ENCODE data around the gene SPAG7. TPM values are rescaled to one million over a fixed set of nuclear protein-coding genes. Genes with fewer than 3 reads are reported as not detected.

Gene SPAG7
- total and polyA plus RNA-seq, 12 donors: 95.5 to 189 (median 136) TPM

DNA sequence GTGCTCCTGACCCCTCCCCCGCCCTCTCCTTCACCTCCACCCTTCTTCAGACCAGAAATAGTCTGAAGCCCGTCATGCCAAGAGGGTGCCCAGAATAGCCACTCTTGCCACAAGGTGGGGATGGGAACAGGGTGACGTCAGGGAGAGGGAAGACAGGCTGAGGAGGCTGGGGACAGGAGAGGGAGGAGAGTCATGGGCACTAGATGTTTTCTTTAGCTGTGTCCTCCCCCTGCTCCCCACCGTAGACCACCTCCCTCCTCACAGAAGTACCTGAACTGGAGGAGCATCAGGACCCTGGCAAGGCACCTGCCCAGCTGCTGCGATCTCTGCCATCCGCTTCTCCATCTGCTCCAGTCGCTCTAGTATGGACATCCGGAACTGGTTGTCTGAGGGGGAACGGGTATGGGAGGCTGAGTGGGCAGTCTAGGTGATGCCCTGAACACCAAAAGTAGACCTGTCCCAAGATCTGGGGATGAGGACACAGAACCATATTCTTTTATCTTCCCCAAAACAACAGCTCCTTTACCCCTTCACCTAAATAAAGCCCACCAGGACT is 6.6 kb upstream of the SPAG7 start:
- Histone ChIP-seq H3K4me3 (peak overlapping the region in 1 of 10 donors; percentile 1), H3K27me3 (no peaks in the 10 kb centered on the region), H3K4me1 (peaks cover 11 to 48% (median 38%) of the 10 kb centered on the region in 9 donors), H3K9me3 (no peaks in the 10 kb centered on the region), H3K27ac (peak overlapping the region; percentile 36 to 80 (median 70)), H3K36me3 (peaks cover 0 to 100% (median 45%) of the 10 kb centered on the region in 9 donors)
- intact Hi-C loops (cut with DNase I): no loop called here
- 58 to 69% methylated on average over 9 of the region's 9 CpGs for WGBS, 2 donors
- ATAC-seq: peak; percentile 35 to 90 (median 82)
- peak; percentile 31 to 74 for DNase-seq
- TF ChIP-seq, protein P1, sequence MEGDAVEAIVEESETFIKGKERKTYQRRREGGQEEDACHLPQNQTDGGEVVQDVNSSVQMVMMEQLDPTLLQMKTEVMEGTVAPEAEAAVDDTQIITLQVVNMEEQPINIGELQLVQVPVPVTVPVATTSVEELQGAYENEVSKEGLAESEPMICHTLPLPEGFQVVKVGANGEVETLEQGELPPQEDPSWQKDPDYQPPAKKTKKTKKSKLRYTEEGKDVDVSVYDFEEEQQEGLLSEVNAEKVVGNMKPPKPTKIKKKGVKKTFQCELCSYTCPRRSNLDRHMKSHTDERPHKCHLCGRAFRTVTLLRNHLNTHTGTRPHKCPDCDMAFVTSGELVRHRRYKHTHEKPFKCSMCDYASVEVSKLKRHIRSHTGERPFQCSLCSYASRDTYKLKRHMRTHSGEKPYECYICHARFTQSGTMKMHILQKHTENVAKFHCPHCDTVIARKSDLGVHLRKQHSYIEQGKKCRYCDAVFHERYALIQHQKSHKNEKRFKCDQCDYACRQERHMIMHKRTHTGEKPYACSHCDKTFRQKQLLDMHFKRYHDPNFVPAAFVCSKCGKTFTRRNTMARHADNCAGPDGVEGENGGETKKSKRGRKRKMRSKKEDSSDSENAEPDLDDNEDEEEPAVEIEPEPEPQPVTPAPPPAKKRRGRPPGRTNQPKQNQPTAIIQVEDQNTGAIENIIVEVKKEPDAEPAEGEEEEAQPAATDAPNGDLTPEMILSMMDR (IDR thresholded peaks at IDR 0.05): no peak

DNA sequence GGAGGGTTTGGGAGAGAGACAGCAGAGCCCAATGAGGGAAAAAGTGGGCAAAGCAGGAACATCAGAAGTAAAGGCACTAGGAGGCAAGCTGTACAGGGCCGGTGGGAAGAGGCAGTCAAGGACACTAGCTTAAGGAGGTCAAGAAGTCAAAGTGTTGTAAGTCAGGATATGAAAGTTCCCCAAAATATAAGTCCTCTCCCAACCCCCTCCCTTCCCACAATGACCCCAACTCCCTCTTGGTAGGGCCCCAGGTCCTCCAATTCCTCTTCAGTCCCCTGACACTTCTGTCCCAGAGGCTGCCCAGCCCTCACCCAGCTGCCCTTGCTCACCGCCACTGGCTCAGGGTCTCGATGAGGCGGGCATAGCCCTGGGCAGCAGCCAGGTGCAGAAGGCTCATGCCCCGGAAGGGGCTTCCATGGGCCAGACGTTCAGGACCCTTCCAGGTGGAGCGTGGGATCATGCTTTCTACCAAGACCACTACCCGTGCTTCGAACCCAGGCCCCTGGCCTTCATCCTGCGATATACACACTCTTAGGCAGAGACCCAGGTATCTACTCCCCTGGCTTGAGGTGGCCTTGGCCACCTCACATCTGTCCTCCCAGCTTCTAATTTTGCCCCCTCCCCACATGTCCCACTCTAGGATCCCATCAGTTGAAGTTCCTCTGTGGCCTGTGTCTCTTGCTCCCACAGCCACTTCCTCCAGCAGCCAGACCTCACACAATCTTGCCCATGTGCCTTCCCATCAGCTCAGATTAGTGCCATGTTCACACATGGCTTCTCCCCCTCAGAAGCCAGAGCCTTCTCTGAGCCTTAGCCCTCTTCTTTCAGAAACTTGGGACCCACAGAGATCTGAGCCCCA is 5.9 kb upstream of the SPAG7 start:
- Histone ChIP-seq H3K27me3 (no peaks in the 10 kb centered on the region), H3K36me3 (peaks cover 0 to 100% (median 38%) of the 10 kb centered on the region in 9 donors), H3K4me1 (peaks cover 16 to 53% (median 45%) of the 10 kb centered on the region in 9 donors), H3K27ac (peak overlapping the region in 9 of 10 donors; percentile 61 to 80 (median 70)), H3K9me3 (no peaks in the 10 kb centered on the region), H3K4me3 (no peak overlapping the region)
- DNase-seq (no peak), ATAC-seq (peak in 3 of 8 donors; percentile 8 to 19 (median 12))
- intact Hi-C loops (cut with DNase I): no loop called here
- WGBS, 2 donors: 86 to 93% methylated on average over 10 of the region's 10 CpGs
- TF ChIP-seq, protein P1 (IDR thresholded peaks at IDR 0.05): no peak

DNA sequence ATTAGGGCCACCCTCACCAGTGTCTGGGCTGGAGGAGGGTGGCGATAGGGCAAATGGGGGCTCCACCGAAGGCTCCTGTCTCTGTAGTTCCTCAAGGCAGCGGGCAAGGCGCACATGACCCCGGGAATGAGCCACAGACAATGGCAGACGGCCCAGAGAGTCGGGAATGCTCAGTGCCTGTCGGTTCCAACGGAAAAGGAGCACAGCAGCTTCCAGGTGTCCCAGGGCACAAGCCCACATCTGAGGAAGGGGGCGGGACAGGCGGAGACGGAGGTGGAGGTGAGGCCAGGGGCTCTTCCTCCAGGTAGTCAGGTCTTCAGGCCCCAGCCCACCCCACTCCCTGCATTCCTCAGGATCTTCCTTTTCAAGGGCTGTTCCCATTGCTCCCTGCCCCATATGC is 5.1 kb upstream of the SPAG7 start:
- no peak overlapping the region for H3K4me3 ChIP-seq
- peaks cover 22 to 60% (median 49%) of the 10 kb centered on the region in 9 donors for H3K4me1 ChIP-seq
- no peak for DNase-seq
- WGBS, 2 donors: 70 to 74% methylated on average over 12 of the region's 12 CpGs
- no peak for ATAC-seq
- TF ChIP-seq, protein P1 (IDR thresholded peaks at IDR 0.05): no peak
- no peaks in the 10 kb centered on the region for H3K27me3 ChIP-seq
- peaks cover 0 to 93% (median 33%) of the 10 kb centered on the region in 9 donors for H3K36me3 ChIP-seq
- peak overlapping the region in 9 of 10 donors; percentile 61 to 80 (median 70) for H3K27ac ChIP-seq
- no peaks in the 10 kb centered on the region for H3K9me3 ChIP-seq
- intact Hi-C loops (cut with DNase I): no loop called here

DNA sequence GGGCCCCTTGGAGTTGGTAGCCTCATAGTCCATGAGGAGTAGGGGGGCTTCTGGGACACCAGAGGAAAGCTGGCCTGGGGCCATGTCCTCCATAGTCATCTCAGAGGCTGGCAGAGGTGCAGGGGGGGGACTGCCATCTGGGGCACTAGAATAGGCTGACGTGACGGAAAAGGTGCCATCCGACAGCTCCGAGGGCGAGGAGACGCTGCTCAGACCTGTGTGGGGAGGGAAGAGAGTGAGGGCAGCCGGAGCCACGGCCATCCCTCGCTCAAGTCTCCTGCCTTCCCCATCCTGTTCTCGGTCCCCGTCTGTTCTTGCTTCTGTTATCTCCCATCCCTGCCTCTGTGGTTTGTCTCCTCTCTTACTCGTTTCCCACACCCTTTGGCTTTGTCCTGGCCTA is 4.7 kb upstream of the SPAG7 start:
- Histone ChIP-seq H3K4me1 (peaks cover 22 to 60% (median 49%) of the 10 kb centered on the region in 9 donors), H3K27me3 (no peaks in the 10 kb centered on the region), H3K9me3 (no peaks in the 10 kb centered on the region), H3K27ac (peak overlapping the region in 9 of 10 donors; percentile 61 to 80 (median 70)), H3K36me3 (peaks cover 0 to 89% (median 30%) of the 10 kb centered on the region in 9 donors), H3K4me3 (no peak overlapping the region)
- TF ChIP-seq, protein P1 (IDR thresholded peaks at IDR 0.05): no peak
- DNase-seq: no peak
- WGBS, 2 donors: 83% methylated on average over 12 of the region's 12 CpGs
- no peak for ATAC-seq
- intact Hi-C loops (cut with DNase I): no loop called here
